Breast epithelium (tissue), 4 donors: ENCODE results near the gene AHNAK. TPM values are rescaled to one million over a fixed set of nuclear protein-coding genes. Genes with fewer than 3 reads are reported as not detected.

Experiments
- DNase-seq, 2 donors: peaks; one replicate each; pipeline ENCODE4 v3.0.0-alpha.2; 2019; ENCODE audit warnings: low spot score in 2 of 2
- H3K27ac ChIP-seq, 2 donors: fragments of 200-600 bp; sonication (generic) in 1 of 2; one replicate each; pipeline ENCODE4 v1.5.1; 2016 to 2019; ENCODE audit warnings: mild to moderate bottlenecking in 1 of 2
- H3K27me3 ChIP-seq, 2 donors: fragments of 200-600 bp; sonication (generic) in 1 of 2; one replicate each; pipeline versions ENCODE4 v1.5.1 to v1.6.0; 2017 to 2019; ENCODE audit warnings: control low read depth in 1 of 2, mild to moderate bottlenecking in 1 of 2
- H3K36me3 ChIP-seq: fragments of 200-600 bp; one replicate; pipeline ENCODE4 v1.5.1; 2019
- H3K4me1 ChIP-seq, 2 donors: fragments of 200-600 bp; sonication (generic); one replicate each; pipeline ENCODE4 v1.5.1; 2016 to 2019; ENCODE audit warnings: control low read depth in 1 of 2
- H3K4me3 ChIP-seq, 3 donors: fragments of 200-600 bp; sonication (generic); 1 replicate in 2 of 3; 2 replicates in 1 of 3; pipeline ENCODE4 v1.5.1; 2016 to 2019; ENCODE audit warnings: mild to moderate bottlenecking in 3 of 3, moderate library complexity in 2 of 3
- H3K9me3 ChIP-seq, 2 donors: fragments of 200-600 bp; sonication (generic) in 1 of 2; one replicate each; pipeline ENCODE4 v1.5.1; 2016 to 2019; ENCODE audit warnings: control low read depth in 1 of 2
- CTCF ChIP-seq, 3 donors: fragments of 450-650 bp; IDR thresholded peaks; one replicate each; pipeline ENCODE4 v1.5.1; 2016 to 2017; ENCODE audit warnings: antibody characterized with exemption in 3 of 3, mild to moderate bottlenecking in 3 of 3, moderate library complexity in 3 of 3
- POLR2A ChIP-seq: fragments of 450-650 bp; IDR thresholded peaks from one replicate; pipeline ENCODE4 v1.6.1; 2016; ENCODE audit warnings: antibody characterized with exemption, mild to moderate bottlenecking, moderate library complexity
- POLR2AphosphoS5 ChIP-seq, 3 donors: sonication (generic); formaldehyde crosslinking; IDR thresholded peaks; one replicate each; pipeline ENCODE4 v1.6.1; 2017; ENCODE audit warnings: antibody characterized with exemption in 3 of 3
- intact Hi-C: fragments of 100-400 bp; cut with DNase I; formaldehyde crosslinking; loops from one replicate; pipeline ENCODE4 v1.15.1; 2023; ENCODE audit warnings: low total_unique reads
- total RNA-seq, 3 donors: library from RNA; depleted of rRNA; stranded (reverse); fragments of >200 nt; gene quantifications; one replicate each; pipeline ENCODE4 v1.1.0, GENCODE V29; 2016

Gene AHNAK
- total RNA-seq, 3 donors from 2014 or later: 636 to 1,393 (median 1,040) TPM

- H3K9me3 ChIP-seq: no peaks in the 10 kb centered on the region
- no peaks in the 10 kb centered on the region for H3K4me1 ChIP-seq
- H3K27ac ChIP-seq: peak overlapping the region; percentile 8 to 66
- intact Hi-C loops: loop anchor here (10.0 kb wide), 1 partner anchor 125 kb away; the partner anchor contains the start of gene AHNAK
- H3K4me3 ChIP-seq: no peak overlapping the region
- DNase-seq: no peak
- H3K36me3 ChIP-seq: no peaks in the 10 kb centered on the region
- no peaks in the 10 kb centered on the region for H3K27me3 ChIP-seq
- TF ChIP-seq POLR2AphosphoS5 (IDR thresholded peaks at IDR 0.05) (no peak), CTCF (IDR thresholded peaks at IDR 0.05) (no peak), POLR2A (no peak)
Observed at GRCh38 chr11:62419943-62420342, 126.7 kb downstream of the AHNAK start.

- intact Hi-C loops: no loop called here
- Histone ChIP-seq H3K27me3 (no peaks in the 10 kb centered on the region), H3K4me3 (no peak overlapping the region), H3K9me3 (no peaks in the 10 kb centered on the region), H3K27ac (peak overlapping the region; percentile 8 to 66), H3K4me1 (no peaks in the 10 kb centered on the region), H3K36me3 (no peaks in the 10 kb centered on the region)
- no peak for TF ChIP-seq POLR2AphosphoS5 (IDR thresholded peaks at IDR 0.05)
- no peak for TF ChIP-seq CTCF (IDR thresholded peaks at IDR 0.05)
- TF ChIP-seq POLR2A: no peak
- no peak for DNase-seq
Observed at GRCh38 chr11:62419314-62419929, 127.2 kb downstream of the AHNAK start.

DNA sequence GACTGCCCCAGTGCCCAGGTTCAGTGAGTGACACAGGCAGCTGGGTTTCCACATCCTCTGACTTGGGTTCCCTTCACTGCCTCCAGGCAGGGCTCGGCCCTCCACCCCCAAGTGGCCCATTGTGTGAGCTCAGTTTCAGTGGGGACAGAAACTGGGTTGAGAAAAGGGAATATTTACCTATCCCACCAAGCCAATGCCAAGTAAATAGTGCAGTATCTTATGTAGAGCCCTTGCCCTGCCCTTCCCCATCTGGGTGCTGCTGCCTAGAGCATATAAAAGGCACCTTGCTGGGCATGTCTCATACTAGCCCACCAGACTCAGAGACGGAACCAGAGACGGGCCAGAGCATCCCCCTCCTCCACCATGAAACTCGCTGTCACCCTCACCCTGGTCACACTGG, 127.9 kb downstream of the AHNAK start, which contains the start of gene SCGB1A1:
Gene SCGB1A1 (plus strand): TSS at position 301 of the 400 bp plus-strand sequence. CDS start 63 bp downstream, at position 364.
- Histone ChIP-seq H3K27ac (peak within 1 kb of the TSS; percentile 8 to 66), H3K27me3 (no peaks in the 10 kb centered on the region), H3K4me3 (no peak within 1 kb of the TSS), H3K36me3 (no peaks in the 10 kb centered on the region), H3K4me1 (no peaks in the 10 kb centered on the region), H3K9me3 (no peaks in the 10 kb centered on the region)
- TF ChIP-seq POLR2AphosphoS5 (IDR thresholded peaks at IDR 0.05) (no peak), POLR2A (no peak), CTCF (IDR thresholded peaks at IDR 0.05) (no peak)
- intact Hi-C loops: no loop called here
- no peak for DNase-seq

DNA sequence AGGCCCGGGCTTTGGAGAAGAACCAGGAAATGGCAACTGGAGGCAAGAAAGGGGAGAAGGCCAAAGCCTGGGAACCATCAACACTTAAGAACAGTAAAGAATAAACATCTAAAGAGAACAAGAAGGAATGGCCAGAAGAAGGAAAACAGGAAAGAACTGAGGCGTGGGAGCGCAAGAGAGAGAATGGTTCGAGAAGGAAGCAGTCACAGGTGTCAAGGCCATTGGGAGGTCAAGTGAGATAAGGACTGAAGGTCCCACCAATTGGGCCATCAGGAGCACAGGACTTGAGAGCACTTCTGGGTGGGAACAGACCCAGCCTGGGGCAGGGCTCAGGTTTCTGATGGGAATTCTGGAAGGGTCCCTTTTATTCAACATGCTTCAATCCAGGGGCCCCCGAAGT, 128.5 kb downstream of the AHNAK start:
- peaks cover 2 to 3% of the 10 kb centered on the region in 2 donors for H3K4me1 ChIP-seq
- H3K27ac ChIP-seq: no peak overlapping the region
- no peaks in the 10 kb centered on the region for H3K9me3 ChIP-seq
- intact Hi-C loops: no loop called here
- no peak for TF ChIP-seq CTCF (IDR thresholded peaks at IDR 0.05)
- no peak for TF ChIP-seq POLR2AphosphoS5 (IDR thresholded peaks at IDR 0.05)
- no peak for TF ChIP-seq POLR2A
- no peak for DNase-seq
- no peaks in the 10 kb centered on the region for H3K27me3 ChIP-seq
- no peaks in the 10 kb centered on the region for H3K36me3 ChIP-seq
- H3K4me3 ChIP-seq: no peak overlapping the region

DNA sequence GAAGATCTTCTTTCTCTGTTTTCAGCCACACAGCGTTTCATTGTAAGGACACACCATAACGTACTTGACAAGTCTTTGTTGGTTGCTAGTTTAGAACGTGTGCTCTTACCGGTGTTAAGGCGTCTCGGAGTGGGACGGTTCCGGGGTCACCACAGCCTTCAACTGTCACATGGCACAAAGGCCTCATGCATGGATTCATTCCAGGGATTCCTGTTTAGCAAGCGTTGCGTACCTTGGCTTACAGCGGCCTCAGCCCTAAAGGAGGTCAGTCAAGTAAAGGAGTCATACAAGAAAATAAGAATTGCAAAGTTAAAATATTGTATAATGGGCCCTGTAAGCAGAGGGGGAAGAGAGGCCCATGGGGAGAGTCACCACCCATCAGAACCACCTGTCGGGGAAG, 130.0 kb downstream of the AHNAK start:
- DNase-seq: no peak
- TF ChIP-seq CTCF (IDR thresholded peaks at IDR 0.05) (no peak), POLR2AphosphoS5 (IDR thresholded peaks at IDR 0.05) (no peak), POLR2A (no peak)
- H3K4me3 ChIP-seq: no peak overlapping the region
- intact Hi-C loops: no loop called here
- no peaks in the 10 kb centered on the region for H3K9me3 ChIP-seq
- no peak overlapping the region for H3K27ac ChIP-seq
- no peaks in the 10 kb centered on the region for H3K27me3 ChIP-seq
- H3K36me3 ChIP-seq: no peaks in the 10 kb centered on the region
- H3K4me1 ChIP-seq: peaks cover 6 to 7% of the 10 kb centered on the region in 2 donors
